Measurements from ENCODE around the gene SLC9B1. TPM values are rescaled to one million over a fixed set of nuclear protein-coding genes. Genes with fewer than 3 reads are reported as not detected.
"Not testable (repeated sequence)": the region's sequence is repeated elsewhere in the genome, so short reads cannot be mapped to it uniquely, and the experiment has no call there.

The SLC9B1 gene
- total RNA-seq, 3 donors from 2014 or later = 0.44 to 1.6 (median 1.3) TPM

GRCh38 chr4:102935716-102936115 is 83.8 kb downstream of the SLC9B1 start:
- H3K4me1 ChIP-seq = no peaks in the 10 kb centered on the region
- H3K9me3 ChIP-seq = no peaks in the 10 kb centered on the region
- H3K36me3 ChIP-seq = no peaks in the 10 kb centered on the region
- no peak for DNase-seq (ENCODE audit: low spot score in 2 of 2)
- H3K27me3 ChIP-seq = no peaks in the 10 kb centered on the region
- no peak for TF ChIP-seq CTCF (IDR thresholded peaks at IDR 0.05)
- no peak for TF ChIP-seq POLR2A (IDR thresholded peaks at IDR 0.05)
- TF ChIP-seq POLR2AphosphoS5 (IDR thresholded peaks at IDR 0.05) = no peak
- H3K27ac ChIP-seq = no peak overlapping the region
- intact Hi-C loops (cut with DNase I; ENCODE audit: low total_unique reads) = no loop called here
- H3K4me3 ChIP-seq = no peak overlapping the region

GRCh38 chr4:102919697-102920096 is 99.8 kb downstream of the SLC9B1 start:
- H3K9me3 ChIP-seq = peaks cover 18 to 24% of the 10 kb centered on the region in 2 donors
- DNase-seq (ENCODE audit: low spot score in 2 of 2); H3K36me3 ChIP-seq; intact Hi-C loops (cut with DNase I; ENCODE audit: low total_unique reads); H3K27me3 ChIP-seq; H3K4me3 ChIP-seq; H3K27ac ChIP-seq; H3K4me1 ChIP-seq: not testable (repeated sequence)

- TF ChIP-seq POLR2A (IDR thresholded peaks at IDR 0.05) = no peak
- no peak for TF ChIP-seq CTCF (IDR thresholded peaks at IDR 0.05)
- TF ChIP-seq POLR2AphosphoS5 (IDR thresholded peaks at IDR 0.05) = no peak
- peaks cover 20 to 28% of the 10 kb centered on the region in 2 donors for H3K9me3 ChIP-seq
These were observed 100.6 kb downstream of the SLC9B1 start for GRCh38 chr4:102918859-102919258.

GRCh38 chr4:102901804-102902203 is 117.7 kb downstream of the SLC9B1 start:
- no peak overlapping the region for H3K4me3 ChIP-seq
- no peak for DNase-seq (ENCODE audit: low spot score in 2 of 2)
- H3K4me1 ChIP-seq = no peaks in the 10 kb centered on the region
- H3K27ac ChIP-seq = no peak overlapping the region
- no peaks in the 10 kb centered on the region for H3K9me3 ChIP-seq
- intact Hi-C loops (cut with DNase I; ENCODE audit: low total_unique reads) = no loop called here
- H3K27me3 ChIP-seq = no peaks in the 10 kb centered on the region
- no peaks in the 10 kb centered on the region for H3K36me3 ChIP-seq
- TF ChIP-seq POLR2A (IDR thresholded peaks at IDR 0.05) (no peak), CTCF (IDR thresholded peaks at IDR 0.05) (no peak), POLR2AphosphoS5 (IDR thresholded peaks at IDR 0.05) (no peak)

More at GRCh38 chr4:102918859-102919258, 100.6 kb downstream of the SLC9B1 start:
- no peaks in the 10 kb centered on the region for H3K4me1 ChIP-seq
- no peak for DNase-seq (ENCODE audit: low spot score in 2 of 2)
- H3K36me3 ChIP-seq = no peaks in the 10 kb centered on the region
- H3K4me3 ChIP-seq = no peak overlapping the region
- H3K27ac ChIP-seq = no peak overlapping the region
- H3K27me3 ChIP-seq = no peaks in the 10 kb centered on the region
- intact Hi-C loops (cut with DNase I; ENCODE audit: low total_unique reads) = no loop called here

- H3K4me3 ChIP-seq; H3K27me3 ChIP-seq; H3K27ac ChIP-seq; DNase-seq (ENCODE audit: low spot score in 2 of 2); H3K4me1 ChIP-seq; H3K9me3 ChIP-seq; intact Hi-C loops (cut with DNase I; ENCODE audit: low total_unique reads); H3K36me3 ChIP-seq: not testable (repeated sequence)
These were observed 121.9 kb downstream of the SLC9B1 start for GRCh38 chr4:102897610-102898009.

GRCh38 chr4:102896547-102896946 is 123.0 kb downstream of the SLC9B1 start:
- H3K27ac ChIP-seq; H3K27me3 ChIP-seq; H3K4me3 ChIP-seq; intact Hi-C loops (cut with DNase I; ENCODE audit: low total_unique reads); H3K36me3 ChIP-seq; H3K4me1 ChIP-seq; H3K9me3 ChIP-seq; DNase-seq (ENCODE audit: low spot score in 2 of 2): not testable (repeated sequence)

GRCh38 chr4:102889866-102890265 is 129.6 kb downstream of the SLC9B1 start:
- H3K4me1 ChIP-seq; H3K36me3 ChIP-seq; H3K9me3 ChIP-seq; DNase-seq (ENCODE audit: low spot score in 2 of 2); H3K27me3 ChIP-seq; H3K4me3 ChIP-seq; intact Hi-C loops (cut with DNase I; ENCODE audit: low total_unique reads): not testable (repeated sequence)
- H3K27ac ChIP-seq = peak overlapping the region in 1 of 2 donors; percentile 4

- intact Hi-C loops (cut with DNase I; ENCODE audit: low total_unique reads); H3K36me3 ChIP-seq; H3K4me3 ChIP-seq; H3K9me3 ChIP-seq; H3K4me1 ChIP-seq; H3K27me3 ChIP-seq; H3K27ac ChIP-seq; DNase-seq (ENCODE audit: low spot score in 2 of 2): not testable (repeated sequence)
These were observed 130.9 kb downstream of the SLC9B1 start for GRCh38 chr4:102888570-102888969.
